Mucosa of descending colon (tissue), 3 donors: Measurements from ENCODE around the gene OSBPL3. TPM values are rescaled to one million over a fixed set of nuclear protein-coding genes. Genes with fewer than 3 reads are reported as not detected.

Experiments used
- ATAC-seq: fragments of 200-7000 bp; cut with Tn5 transposase; one replicate; pipeline ENCODE4 v1.9.1; 2020; ENCODE audit warnings: mild to moderate bottlenecking, moderate library complexity
- DNase-seq, 3 donors: peaks; one replicate each; pipeline ENCODE4 v3.0.0-alpha.2; 2020
- H3K36me3 ChIP-seq: fragments of 200-600 bp; one replicate; pipeline ENCODE4 v1.8.0; 2021; ENCODE audit warnings: low read depth, mild to moderate bottlenecking
- H3K4me1 ChIP-seq: fragments of 200-600 bp; one replicate; pipeline ENCODE4 v1.8.0; 2021; ENCODE audit warnings: low read depth, mild to moderate bottlenecking
- H3K4me3 ChIP-seq: fragments of 200-600 bp; one replicate; pipeline ENCODE4 v1.8.0; 2021; ENCODE audit warnings: mild to moderate bottlenecking
- H3K9me3 ChIP-seq: fragments of 200-600 bp; one replicate; pipeline ENCODE4 v1.8.0; 2021; ENCODE audit warnings: mild to moderate bottlenecking
- intact Hi-C, 2 donors: fragments of 100-400 bp; cut with DNase I in 1 of 2; cut with micrococcal nuclease in 1 of 2; formaldehyde crosslinking; loops; one replicate each; pipeline versions ENCODE4 v1.11.0 to v1.11.1; 2022; cut with DNase I, micrococcal nuclease
- total RNA-seq, 3 donors: library from RNA; stranded (reverse); fragmentation: NEBNext Ultra II Directional in 2 of 3; extraction: Animal tissue kit (Norgen Biotek cat#: 25700) in 2 of 3; gene quantifications; one replicate each; pipeline versions ENCODE4 v1.2.1 to v1.2.4, GENCODE V29; 2021 to 2023
- TF ChIP-seq, protein P1 (sequence below): fragments of 200-600 bp; IDR thresholded peaks from one replicate; pipeline ENCODE4 v1.8.0; 2022; ENCODE audit warnings: antibody characterized with exemption, mild to moderate bottlenecking
- donor health status: DM: no; HTN: no; CAD: no; lungs with moderate emphysema.
- donor health status: DM: no; HTN: no; CAD: no.
- donor health status: DM: no; HTN: yes; CAD: no.

The OSBPL3 gene
- total RNA-seq, 3 donors from 2014 or later, result 9.0 to 15.4 (median 10.6) TPM

DNA sequence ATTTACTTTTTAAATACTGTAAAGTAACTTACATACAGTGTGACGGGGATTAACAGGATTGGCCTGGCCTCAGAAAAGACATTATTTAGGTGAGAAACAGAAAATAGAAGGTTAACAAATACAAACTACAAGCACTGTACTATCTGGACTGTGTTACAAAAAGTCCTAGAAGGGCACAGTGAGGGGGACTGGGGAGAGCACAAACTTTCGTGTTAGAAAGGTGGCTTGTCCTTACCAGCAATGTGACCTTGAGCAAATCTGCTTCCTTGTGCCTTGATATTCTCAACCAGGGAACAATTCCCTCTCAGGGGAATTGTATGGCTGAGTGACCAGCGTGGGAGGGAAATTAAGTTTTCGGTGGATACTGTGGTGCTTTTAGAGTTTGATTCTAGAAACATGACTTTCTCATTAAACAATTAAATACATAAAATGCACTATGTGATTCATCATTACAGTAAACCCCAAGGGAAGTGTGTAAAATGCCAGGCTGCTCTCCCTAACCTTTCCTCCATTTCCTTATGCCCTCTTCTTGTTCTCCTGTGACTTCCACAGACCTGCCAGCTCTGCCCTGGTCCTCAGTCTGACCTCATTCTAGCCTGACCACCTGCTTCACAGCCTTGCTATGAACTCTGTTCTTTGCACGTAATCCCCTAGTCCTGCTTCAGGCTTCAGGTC is 57.7 kb downstream of the OSBPL3 start:
- intact Hi-C loops, result no loop called here
- ATAC-seq (peak; percentile 26), DNase-seq (no peak)
- no peaks in the 10 kb centered on the region for H3K36me3 ChIP-seq
- H3K4me1 ChIP-seq, result no peaks in the 10 kb centered on the region
- TF ChIP-seq, protein P1, sequence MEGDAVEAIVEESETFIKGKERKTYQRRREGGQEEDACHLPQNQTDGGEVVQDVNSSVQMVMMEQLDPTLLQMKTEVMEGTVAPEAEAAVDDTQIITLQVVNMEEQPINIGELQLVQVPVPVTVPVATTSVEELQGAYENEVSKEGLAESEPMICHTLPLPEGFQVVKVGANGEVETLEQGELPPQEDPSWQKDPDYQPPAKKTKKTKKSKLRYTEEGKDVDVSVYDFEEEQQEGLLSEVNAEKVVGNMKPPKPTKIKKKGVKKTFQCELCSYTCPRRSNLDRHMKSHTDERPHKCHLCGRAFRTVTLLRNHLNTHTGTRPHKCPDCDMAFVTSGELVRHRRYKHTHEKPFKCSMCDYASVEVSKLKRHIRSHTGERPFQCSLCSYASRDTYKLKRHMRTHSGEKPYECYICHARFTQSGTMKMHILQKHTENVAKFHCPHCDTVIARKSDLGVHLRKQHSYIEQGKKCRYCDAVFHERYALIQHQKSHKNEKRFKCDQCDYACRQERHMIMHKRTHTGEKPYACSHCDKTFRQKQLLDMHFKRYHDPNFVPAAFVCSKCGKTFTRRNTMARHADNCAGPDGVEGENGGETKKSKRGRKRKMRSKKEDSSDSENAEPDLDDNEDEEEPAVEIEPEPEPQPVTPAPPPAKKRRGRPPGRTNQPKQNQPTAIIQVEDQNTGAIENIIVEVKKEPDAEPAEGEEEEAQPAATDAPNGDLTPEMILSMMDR, result no peak
- H3K9me3 ChIP-seq, result no peaks in the 10 kb centered on the region
- H3K4me3 ChIP-seq, result no peak overlapping the region

DNA sequence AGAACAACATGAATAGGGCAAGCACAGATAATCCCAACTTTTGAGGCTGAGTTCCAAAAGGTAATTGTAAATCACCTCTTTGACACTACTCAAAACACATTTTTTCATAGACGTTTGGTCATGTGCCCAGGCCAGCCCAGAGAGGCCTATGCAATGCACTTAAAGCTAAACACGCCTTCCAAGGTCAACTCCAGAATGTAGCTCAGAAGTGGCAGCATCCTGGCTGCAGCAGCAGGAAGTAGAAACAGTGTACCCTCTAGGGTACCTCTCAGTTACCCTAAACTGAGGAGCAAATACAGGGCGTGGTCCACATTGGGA is 58.7 kb downstream of the OSBPL3 start:
- H3K36me3 ChIP-seq, result no peaks in the 10 kb centered on the region
- intact Hi-C loops, result no loop called here
- DNase-seq (no peak), ATAC-seq (peak; percentile 47)
- TF ChIP-seq, protein P1, result no peak
- H3K4me1 ChIP-seq, result no peaks in the 10 kb centered on the region
- H3K9me3 ChIP-seq, result no peaks in the 10 kb centered on the region
- no peak overlapping the region for H3K4me3 ChIP-seq

DNA sequence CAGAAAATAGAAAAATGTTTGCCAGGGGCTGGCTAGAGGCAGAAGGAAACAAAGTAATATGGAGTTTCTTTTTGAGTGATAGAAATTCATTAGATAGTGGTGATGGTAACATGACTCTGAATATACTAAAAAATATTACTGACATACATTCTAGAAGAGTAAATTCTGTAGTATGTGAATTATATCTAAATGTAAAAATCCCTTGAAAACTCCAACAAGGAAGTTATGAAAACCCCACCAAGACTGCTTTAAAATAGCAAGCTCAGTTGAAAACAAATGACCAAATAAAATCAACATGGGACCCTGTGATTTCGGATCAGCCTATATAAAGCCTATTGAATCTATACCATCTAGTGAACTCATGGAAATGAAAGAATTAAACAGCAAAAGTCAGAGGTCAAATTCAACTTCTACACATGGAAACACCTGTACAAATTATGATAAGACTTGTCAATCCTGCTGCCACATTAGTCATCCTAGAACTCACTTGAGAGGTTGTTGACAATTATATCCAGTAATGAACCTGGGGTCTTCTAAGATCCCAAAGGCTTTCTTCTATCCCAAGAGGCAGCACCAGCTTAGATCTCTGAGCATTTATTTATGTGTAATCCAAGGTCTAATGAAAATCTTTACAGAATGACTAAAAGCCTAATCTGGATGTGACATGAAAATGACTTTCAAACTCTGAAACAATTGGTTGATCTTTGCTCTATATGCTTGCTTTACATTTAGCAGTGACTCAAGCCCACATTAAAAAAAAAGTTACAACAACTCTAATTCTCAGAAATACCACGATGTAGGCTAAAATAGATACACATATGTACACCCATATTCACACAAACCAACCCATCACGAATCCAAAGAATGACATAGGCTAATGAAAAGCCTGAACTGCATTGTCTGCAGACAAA is 59.3 kb downstream of the OSBPL3 start:
- Histone ChIP-seq H3K4me1 (no peaks in the 10 kb centered on the region), H3K9me3 (no peaks in the 10 kb centered on the region), H3K4me3 (no peak overlapping the region), H3K36me3 (no peaks in the 10 kb centered on the region)
- intact Hi-C loops, result no loop called here
- ATAC-seq, result no peak
- DNase-seq, result no peak
- TF ChIP-seq, protein P1, result no peak

DNA sequence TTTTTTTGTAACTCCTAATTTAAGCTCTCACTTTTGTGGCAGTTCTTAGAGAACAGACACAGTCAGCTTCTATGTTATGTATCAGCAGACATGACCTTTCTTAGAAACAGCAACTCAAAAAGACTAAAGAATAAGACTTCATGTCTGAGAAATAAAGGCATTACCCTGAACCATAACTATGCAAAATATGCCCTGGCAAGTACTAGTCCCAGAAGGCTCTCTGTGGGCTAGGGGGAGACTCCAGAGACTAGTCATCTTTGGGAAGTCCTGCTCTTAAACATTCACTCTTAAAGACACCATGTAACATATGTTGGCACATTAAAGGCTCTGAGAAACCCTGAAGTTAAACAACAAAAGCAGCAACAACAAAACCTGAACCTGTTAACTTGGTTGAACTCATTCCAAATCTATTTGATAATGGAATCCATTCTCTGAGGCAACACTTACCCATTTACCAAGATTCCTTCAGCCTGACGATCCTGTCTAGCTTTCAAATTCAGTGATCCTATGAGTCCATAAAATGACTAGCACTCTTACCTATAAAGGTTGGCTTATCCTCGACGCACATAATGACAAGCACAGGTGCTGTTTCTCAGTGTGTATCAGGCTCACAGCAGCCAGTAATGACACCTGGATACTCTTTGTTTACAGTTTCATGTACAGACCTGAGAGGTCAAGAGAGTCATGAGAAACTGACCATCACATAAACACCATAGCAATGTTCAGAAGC is 62.3 kb downstream of the OSBPL3 start:
- H3K4me1 ChIP-seq, result no peaks in the 10 kb centered on the region
- no peaks in the 10 kb centered on the region for H3K9me3 ChIP-seq
- H3K36me3 ChIP-seq, result no peaks in the 10 kb centered on the region
- ATAC-seq, result peak; percentile 46
- DNase-seq, result no peak
- H3K4me3 ChIP-seq, result no peak overlapping the region
- intact Hi-C loops, result no loop called here
- TF ChIP-seq, protein P1, result no peak

DNA sequence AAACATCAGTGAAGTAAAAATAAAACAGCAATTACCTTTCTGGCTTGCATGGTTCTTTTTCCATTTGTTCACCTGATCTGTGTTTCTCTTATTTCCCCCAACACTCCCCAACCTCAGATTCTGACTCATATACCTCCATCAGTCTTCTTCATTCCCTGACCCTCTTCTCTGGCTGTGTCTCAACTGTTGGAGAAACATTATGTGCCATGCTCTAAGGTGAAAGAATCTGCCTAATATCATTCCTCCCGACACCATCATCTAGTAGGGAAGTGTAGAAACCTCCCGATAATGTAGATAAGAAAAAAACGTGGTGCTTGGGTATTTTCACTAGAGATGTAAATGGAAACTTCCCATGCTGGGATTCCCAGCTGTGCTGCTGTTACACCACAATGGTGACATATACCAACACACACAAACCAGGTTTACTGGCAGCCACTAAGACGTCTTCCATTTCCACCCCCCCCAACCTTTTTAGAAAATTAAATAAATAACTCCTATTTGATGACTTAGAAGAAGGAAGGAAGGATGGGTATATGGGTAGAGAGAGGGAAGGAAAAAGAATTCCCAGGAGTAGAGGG is 63.4 kb downstream of the OSBPL3 start:
- Histone ChIP-seq H3K4me3 (no peak overlapping the region), H3K4me1 (no peaks in the 10 kb centered on the region), H3K9me3 (no peaks in the 10 kb centered on the region), H3K36me3 (no peaks in the 10 kb centered on the region)
- ATAC-seq, result no peak
- TF ChIP-seq, protein P1, result no peak
- intact Hi-C loops, result no loop called here
- no peak for DNase-seq
